ENCODE results near the gene LIMD2.

- TF ChIP-seq CTCF (IDR thresholded peaks at IDR 0.05; ENCODE audit: low read length) = no peak
- TF ChIP-seq EZH2 (optimal IDR thresholded peaks at IDR 0.05; ENCODE audit: low read depth, low read length) = no peak
- no peak for TF ChIP-seq EZH2phosphoT487 (IDR thresholded peaks at IDR 0.05; ENCODE audit: low read length)
These were observed 14.9 kb downstream of the LIMD2 start for GRCh38 chr17:63685041-63685440.
